Skeletal muscle satellite cell (primary cell): ENCODE measurements around the gene XKR7. TPM values are rescaled to one million over a fixed set of nuclear protein-coding genes. Genes with fewer than 3 reads are reported as not detected.
"Not testable (repeated sequence)": the region's sequence is repeated elsewhere in the genome, so short reads cannot be mapped to it uniquely, and the experiment has no call there.

Source experiments
- H3K27me3 ChIP-seq: 2 replicates; pipeline ENCODE4 v1.7.0; 2013; ENCODE audit warnings: low read length; ENCODE audit not compliant: control insufficient read depth, insufficient read depth
- H3K36me3 ChIP-seq: 2 replicates; pipeline ENCODE4 v1.7.0; 2013; ENCODE audit warnings: mild to moderate bottlenecking, control low read depth, low read length; ENCODE audit not compliant: insufficient read depth
- H3K4me1 ChIP-seq: 2 replicates; pipeline ENCODE4 v1.7.0; 2013; ENCODE audit warnings: low read length; ENCODE audit not compliant: control insufficient read depth, insufficient read depth
- H3K4me2 ChIP-seq: 2 replicates; pipeline ENCODE4 v1.7.0; 2013; ENCODE audit warnings: mild to moderate bottlenecking, low read length
- H3K4me3 ChIP-seq: 2 replicates; pipeline ENCODE4 v1.7.0; 2013; ENCODE audit warnings: low read length
- H3K9ac ChIP-seq: 2 replicates; pipeline ENCODE4 v1.7.0; 2013; ENCODE audit warnings: mild to moderate bottlenecking, low read depth, low read length, moderate library complexity
- H3K9me3 ChIP-seq: replicated peaks from 2 replicates; pipeline ENCODE4 v1.7.0; 2013; ENCODE audit warnings: mild to moderate bottlenecking, control low read depth, low read length
- total RNA-seq: library from RNA; depleted of rRNA; stranded (reverse); fragments of >200 nt; gene quantifications from 2 replicates; pipeline ENCODE4 v1.2.3, GENCODE V29; 2012; rRNA removed

Gene XKR7
- not detected in 2 replicates for total RNA-seq

- Histone ChIP-seq H3K4me3 (no peak within 1 kb of the TSS), H3K9me3 (no peaks in the 10 kb centered on the region), H3K9ac (no peak within 1 kb of the TSS)
Measured at GRCh38 chr20:31967830-31968249, at the start of gene XKR7. Gene XKR7 (plus strand): TSS chr20:31968151. CDS start chr20:31968176, 25 bp downstream.

GRCh38 chr20:31918466-31919105 is 49.4 kb upstream of the XKR7 start:
- peaks cover 78% of the 10 kb centered on the region for H3K27me3 ChIP-seq

More at GRCh38 chr20:31967830-31968249, at the start of gene XKR7:
- Histone ChIP-seq H3K27me3 (peaks cover 82% of the 10 kb centered on the region), H3K36me3 (no peaks in the 10 kb centered on the region), H3K4me1 (no peaks in the 10 kb centered on the region), H3K4me2 (peak within 1 kb of the TSS; percentile 18)

DNA sequence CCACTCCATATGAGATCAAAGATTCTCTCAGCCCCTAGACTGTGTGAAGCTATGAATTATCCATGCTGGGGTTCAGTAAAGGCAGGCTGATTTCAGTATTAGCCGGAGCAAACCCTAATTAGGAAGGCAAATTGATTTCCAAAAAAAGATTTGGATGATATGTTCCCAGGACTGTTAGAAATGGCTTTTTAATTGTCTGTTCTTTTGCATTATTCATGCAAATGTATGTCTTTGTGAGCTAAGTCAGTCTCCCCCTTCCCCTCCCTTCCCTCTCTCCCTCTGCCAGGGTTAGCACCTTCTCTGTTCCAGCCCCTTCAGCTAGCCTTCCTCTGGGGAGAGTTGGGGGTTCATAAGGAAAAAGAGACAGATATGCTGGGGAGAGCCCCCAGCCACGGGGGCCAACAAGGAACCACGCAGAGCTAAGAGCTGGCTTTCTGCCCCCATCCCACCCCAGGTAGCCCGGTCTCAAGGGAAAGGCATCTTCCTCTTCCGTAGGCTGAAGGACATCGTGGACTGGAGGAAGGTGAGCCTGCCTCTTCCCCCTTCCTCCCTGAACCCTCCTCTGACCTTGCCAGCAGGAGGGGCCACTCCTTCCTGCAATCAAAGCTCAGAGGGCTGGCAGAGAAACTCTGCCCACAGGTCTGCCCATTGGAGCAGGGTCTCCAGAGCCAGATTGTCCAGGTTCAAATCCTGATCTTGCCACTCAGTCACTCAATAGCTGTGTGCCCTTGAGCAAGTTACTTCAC is 48.4 kb upstream of the XKR7 start:
- H3K9ac ChIP-seq, result no peak overlapping the region
- H3K4me2 ChIP-seq, result no peak overlapping the region
- peaks cover 75% of the 10 kb centered on the region for H3K27me3 ChIP-seq
- H3K9me3 ChIP-seq, result no peaks in the 10 kb centered on the region
- H3K36me3 ChIP-seq, result no peaks in the 10 kb centered on the region
- H3K4me1 ChIP-seq, result no peaks in the 10 kb centered on the region
- H3K4me3 ChIP-seq, result no peak overlapping the region

More at GRCh38 chr20:31918466-31919105, 49.4 kb upstream of the XKR7 start:
- no peaks in the 10 kb centered on the region for H3K36me3 ChIP-seq
- no peak overlapping the region for H3K4me3 ChIP-seq
- no peak overlapping the region for H3K4me2 ChIP-seq
- no peaks in the 10 kb centered on the region for H3K4me1 ChIP-seq
- no peak overlapping the region for H3K9ac ChIP-seq
- H3K9me3 ChIP-seq, result no peaks in the 10 kb centered on the region

- Histone ChIP-seq H3K4me3 (no peak overlapping the region), H3K27me3 (peaks cover 77% of the 10 kb centered on the region), H3K4me1 (no peaks in the 10 kb centered on the region), H3K9me3 (no peaks in the 10 kb centered on the region), H3K4me2 (no peak overlapping the region), H3K9ac (no peak overlapping the region), H3K36me3 (no peaks in the 10 kb centered on the region)
Measured at GRCh38 chr20:31920275-31920855, 47.6 kb upstream of the XKR7 start.

GRCh38 chr20:31921480-31921879 is 46.5 kb upstream of the XKR7 start:
- not testable (repeated sequence) for H3K9me3 ChIP-seq, H3K4me2 ChIP-seq, H3K4me3 ChIP-seq, H3K9ac ChIP-seq, H3K4me1 ChIP-seq, H3K36me3 ChIP-seq
- peaks cover 78% of the 10 kb centered on the region for H3K27me3 ChIP-seq

DNA sequence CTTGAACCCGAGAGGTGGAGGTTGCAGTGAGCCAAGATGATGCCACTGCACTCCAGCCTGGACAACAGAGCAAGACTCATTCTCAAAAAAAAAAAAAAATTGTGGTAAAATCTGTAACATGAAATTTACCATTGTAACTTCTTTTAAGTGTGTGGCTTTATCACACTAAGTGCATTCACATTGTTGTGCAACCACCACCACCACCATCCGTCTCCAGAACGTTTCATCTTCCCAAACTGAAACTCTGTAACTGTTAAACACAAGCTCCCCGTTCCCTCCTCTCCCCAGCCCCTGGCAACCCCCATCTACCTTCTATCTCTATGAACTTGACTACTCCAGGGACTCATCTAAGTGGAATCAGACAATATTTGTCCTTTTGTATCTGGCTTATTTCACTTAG is 45.8 kb upstream of the XKR7 start:
- H3K4me2 ChIP-seq, result no peak overlapping the region
- no peak overlapping the region for H3K4me3 ChIP-seq
- no peaks in the 10 kb centered on the region for H3K36me3 ChIP-seq
- H3K27me3 ChIP-seq, result peaks cover 77% of the 10 kb centered on the region
- no peaks in the 10 kb centered on the region for H3K4me1 ChIP-seq
- no peak overlapping the region for H3K9ac ChIP-seq
- no peaks in the 10 kb centered on the region for H3K9me3 ChIP-seq

GRCh38 chr20:31922588-31922987 is 45.4 kb upstream of the XKR7 start:
- H3K9ac ChIP-seq, result no peak overlapping the region
- no peaks in the 10 kb centered on the region for H3K9me3 ChIP-seq
- peaks cover 73% of the 10 kb centered on the region for H3K27me3 ChIP-seq
- no peak overlapping the region for H3K4me3 ChIP-seq
- H3K4me2 ChIP-seq, result no peak overlapping the region
- no peaks in the 10 kb centered on the region for H3K4me1 ChIP-seq
- H3K36me3 ChIP-seq, result no peaks in the 10 kb centered on the region

DNA sequence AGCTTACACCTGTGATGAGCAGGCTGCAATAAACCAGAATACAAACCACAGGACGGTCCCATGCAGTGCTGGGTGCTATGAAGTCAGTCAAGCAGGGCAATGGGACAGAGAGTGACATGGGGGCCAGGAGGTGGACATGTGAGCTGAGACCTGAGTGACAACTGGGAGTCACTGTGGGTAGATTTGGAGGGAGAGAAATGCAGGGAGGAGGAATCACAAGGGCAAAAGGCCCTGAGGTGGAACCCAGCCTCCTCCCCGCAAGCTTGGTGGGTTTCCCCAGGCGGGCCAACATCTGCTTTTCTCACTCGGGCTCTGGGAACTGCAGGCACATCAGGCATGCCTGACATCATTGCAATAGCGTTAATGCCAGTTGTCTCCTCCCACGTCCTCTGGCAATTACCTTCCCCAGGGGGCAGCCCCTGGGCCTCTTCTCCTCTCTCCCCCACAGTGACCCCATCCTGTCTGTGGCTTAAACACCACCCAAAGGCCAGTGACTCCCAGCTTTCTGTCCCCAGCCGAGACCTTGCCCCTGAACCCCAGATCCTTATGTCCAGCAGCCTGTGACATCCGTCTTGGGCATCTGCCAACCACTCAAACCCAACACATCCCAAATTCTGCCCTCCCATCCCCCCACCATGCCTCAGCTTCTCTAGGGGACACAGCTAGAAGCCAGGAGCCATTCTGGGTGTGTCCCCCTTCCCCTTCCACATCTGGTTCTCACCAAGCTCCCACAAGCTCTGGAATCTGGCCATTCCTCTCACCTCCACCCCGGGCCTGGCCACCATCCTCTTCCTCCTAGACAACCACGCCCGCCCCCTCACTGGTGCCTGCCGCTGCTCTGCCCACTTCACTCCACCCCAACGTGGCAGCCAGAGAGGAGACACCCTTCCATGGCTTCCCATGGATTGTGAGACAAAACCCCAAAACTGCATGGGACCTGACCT is 44.3 kb upstream of the XKR7 start:
- H3K27me3 ChIP-seq, result peaks cover 64% of the 10 kb centered on the region

DNA sequence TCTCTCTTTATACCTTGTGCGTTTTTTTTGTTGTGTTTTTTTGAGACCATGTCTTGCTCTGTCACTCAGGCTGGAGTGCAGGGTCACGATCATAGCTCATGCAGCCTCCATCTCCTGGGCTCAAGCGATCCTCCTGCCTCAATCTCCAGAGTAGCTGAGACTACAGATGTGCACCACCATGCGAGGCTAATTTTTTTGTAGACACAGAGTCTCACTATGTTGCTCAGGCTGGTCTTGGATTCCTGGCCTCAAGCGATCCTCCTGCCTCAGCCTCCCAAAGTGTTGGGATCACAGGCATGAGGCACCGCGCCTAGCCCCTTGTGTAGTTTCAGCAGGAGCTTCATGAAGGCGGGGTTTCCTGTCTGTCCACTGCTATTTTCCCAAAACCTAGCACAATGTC is 43.4 kb upstream of the XKR7 start:
- Histone ChIP-seq H3K4me3 (no peak overlapping the region), H3K4me1 (no peaks in the 10 kb centered on the region), H3K27me3 (peaks cover 60% of the 10 kb centered on the region), H3K9ac (no peak overlapping the region), H3K9me3 (no peaks in the 10 kb centered on the region), H3K36me3 (no peaks in the 10 kb centered on the region), H3K4me2 (no peak overlapping the region)

More for the DNA sequence above, 44.3 kb upstream of the XKR7 start:
- Histone ChIP-seq H3K4me3 (no peak overlapping the region), H3K9ac (no peak overlapping the region), H3K9me3 (no peaks in the 10 kb centered on the region), H3K4me1 (no peaks in the 10 kb centered on the region), H3K36me3 (no peaks in the 10 kb centered on the region), H3K4me2 (no peak overlapping the region)

DNA sequence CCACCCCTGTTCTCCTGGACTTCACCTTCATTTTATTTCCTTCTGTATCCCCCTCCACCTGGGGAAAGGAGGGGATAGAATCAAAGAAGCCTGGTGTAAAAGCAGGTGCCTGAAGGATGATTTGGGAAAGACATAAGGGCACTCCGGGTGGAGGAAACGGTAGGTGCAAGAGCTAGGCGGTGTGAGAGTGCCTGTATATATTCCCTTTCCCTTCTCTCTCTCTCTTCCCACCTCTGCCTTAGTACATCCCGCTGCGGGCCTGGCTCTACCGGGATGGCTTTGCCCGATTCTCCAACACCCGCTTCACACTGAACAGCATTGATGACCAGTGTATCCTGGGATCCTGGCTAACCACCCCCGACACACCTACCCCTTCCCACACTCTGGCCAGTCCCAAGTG is 42.3 kb upstream of the XKR7 start:
- Histone ChIP-seq H3K4me2 (no peak overlapping the region), H3K9me3 (no peaks in the 10 kb centered on the region), H3K36me3 (no peaks in the 10 kb centered on the region), H3K27me3 (peaks cover 56% of the 10 kb centered on the region), H3K9ac (no peak overlapping the region), H3K4me1 (no peaks in the 10 kb centered on the region), H3K4me3 (no peak overlapping the region)

GRCh38 chr20:31926493-31926892 is 41.5 kb upstream of the XKR7 start:
- Histone ChIP-seq H3K9ac (no peak overlapping the region), H3K4me1 (no peaks in the 10 kb centered on the region), H3K9me3 (no peaks in the 10 kb centered on the region), H3K4me3 (no peak overlapping the region), H3K36me3 (no peaks in the 10 kb centered on the region), H3K4me2 (no peak overlapping the region), H3K27me3 (peaks cover 62% of the 10 kb centered on the region)
